HG03095 (cell line): ENCODE results near the gene FBXO46.
"Not testable (repeated sequence)": the region's sequence is repeated elsewhere in the genome, so short reads cannot be mapped to it uniquely, and the experiment has no call there.

Experiments used
- ATAC-seq: cut with Tn5 transposase; IDR thresholded peaks from one replicate; pipeline ENCODE4 v1.9.1; 2021; ENCODE audit warnings: moderate library complexity; ENCODE audit not compliant: unreplicated experiment

Gene FBXO46

DNA sequence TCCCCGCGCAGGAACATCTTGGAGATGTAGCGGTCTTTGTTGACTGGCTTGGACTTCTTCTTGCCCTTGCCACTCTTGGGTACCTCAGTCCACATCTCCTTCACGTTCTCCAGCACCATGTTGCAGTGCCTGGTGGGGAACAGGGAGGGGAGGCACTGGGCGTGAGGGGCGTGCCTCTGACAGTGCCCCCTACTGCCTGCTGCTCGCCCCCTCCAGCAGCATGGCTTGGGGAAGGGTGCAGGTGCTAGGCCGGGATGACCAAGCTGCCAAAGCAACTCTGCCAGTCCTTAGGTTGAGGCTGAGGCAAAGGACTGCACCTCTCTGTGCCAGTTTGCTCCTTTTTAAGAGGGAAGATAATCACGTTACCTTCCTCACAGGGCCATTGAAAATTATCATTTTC lies 43.1 kb downstream of the FBXO46 start:
- no peak for ATAC-seq

DNA sequence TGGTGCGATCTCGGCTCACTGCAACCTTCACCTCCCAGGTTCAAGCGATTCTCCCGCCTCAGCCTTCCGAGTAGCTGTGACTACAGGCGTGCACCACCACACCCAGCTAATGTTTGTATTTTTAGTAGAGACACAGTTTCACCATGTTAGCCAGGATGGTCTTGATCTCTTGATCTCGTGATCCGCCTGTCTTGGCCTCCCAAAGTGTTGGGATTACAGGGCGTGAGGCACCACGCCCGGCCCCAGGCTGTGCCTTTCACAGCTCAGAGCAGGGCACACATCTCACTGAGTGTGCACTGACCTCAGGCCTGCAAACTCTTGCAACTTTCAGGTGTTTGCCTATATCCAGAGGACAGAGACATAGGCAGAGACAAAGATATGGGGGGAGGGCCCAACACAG lies 45.7 kb downstream of the FBXO46 start:
- ATAC-seq: not testable (repeated sequence)

GRCh38 chr19:45682908-45683307 lies 47.8 kb downstream of the FBXO46 start:
- no peak for ATAC-seq

DNA sequence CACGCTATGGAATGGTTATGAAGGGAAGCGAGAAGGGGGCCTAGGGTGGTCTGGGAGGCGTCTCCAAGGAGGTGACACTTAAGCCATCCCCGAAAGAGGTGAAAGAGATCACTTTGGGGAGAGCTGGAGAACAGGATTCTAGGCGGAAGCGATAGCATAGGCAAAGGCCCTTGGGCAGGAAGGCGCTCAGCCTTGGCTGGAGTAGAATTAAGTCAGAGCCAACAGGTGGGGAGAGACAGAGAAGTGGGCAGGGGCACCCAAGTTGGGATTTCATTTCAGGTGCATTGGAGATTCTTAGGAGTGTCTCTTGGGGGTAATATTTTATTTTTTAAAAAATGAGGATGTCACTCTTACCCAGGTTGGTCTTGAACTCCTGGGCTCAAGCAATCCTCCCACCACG lies 48.6 kb downstream of the FBXO46 start:
- ATAC-seq: no peak

DNA sequence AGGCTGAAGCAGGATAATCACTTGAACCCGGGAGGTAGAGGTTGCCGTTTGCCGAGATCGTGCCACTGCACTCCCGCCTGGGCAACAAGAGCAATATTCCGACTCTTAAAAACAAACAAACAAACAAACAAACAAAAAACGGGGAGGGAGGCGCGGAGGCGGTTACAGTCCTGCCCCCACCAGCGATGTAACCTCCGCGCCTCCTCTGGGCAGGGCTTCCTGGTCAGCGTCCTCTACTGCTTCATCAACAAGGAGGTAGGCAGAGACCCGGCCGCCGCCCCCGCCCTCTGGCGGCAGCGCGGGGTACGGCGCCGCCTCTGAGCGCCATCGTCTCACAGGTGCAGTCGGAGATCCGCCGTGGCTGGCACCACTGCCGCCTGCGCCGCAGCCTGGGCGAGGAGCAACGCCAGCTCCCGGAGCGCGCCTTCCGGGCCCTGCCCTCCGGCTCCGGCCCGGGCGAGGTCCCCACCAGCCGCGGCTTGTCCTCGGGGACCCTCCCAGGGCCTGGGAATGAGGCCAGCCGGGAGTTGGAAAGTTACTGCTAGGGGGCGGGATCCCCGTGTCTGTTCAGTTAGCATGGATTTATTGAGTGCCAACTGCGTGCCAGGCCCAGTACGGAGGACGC lies 49.2 kb downstream of the FBXO46 start:
- no peak for ATAC-seq

- no peak for ATAC-seq
Observed at GRCh38 chr19:45677351-45678230, 53.1 kb downstream of the FBXO46 start.

- ATAC-seq: no peak
Observed at GRCh38 chr19:45676851-45677263, 53.8 kb downstream of the FBXO46 start.

- ATAC-seq: no peak
Observed at GRCh38 chr19:45674946-45675345, 55.8 kb downstream of the FBXO46 start.

GRCh38 chr19:45670670-45671453 lies 59.8 kb downstream of the FBXO46 start:
- no peak for ATAC-seq

DNA sequence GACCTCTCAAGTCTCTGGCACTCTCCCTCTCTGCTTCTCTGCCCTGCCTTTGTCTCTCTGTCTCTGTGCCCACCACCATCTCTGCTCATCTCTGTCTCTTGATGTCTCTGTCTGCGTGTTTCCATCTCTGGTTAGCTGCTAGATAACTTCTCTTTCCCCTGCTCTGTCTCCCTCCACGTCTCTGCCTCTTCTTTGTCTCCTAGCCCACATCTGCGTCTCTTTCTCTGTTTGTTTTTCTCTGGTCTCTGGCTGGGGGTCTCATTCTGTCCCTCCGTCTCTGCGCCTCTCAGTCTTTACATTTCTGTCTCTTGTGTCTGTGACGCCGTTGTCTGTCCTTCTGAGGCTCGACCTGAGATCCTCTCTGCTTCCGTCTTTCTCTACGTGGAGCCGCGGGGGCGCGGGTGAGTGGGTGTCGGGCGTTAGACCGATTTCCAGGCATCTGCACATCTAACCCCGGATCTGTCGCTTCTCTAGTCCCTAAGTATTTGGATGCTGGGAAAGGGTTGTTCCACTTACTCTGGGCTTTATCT lies 62.3 kb downstream of the FBXO46 start:
- no peak for ATAC-seq

- ATAC-seq: no peak
Observed at GRCh38 chr19:45667620-45668341, 62.9 kb downstream of the FBXO46 start, which contains the start of gene GIPR. GIPR (plus strand) TSS chr19:45668221; CDS start chr19:45669521, 1,300 bp downstream.

- no peak for ATAC-seq
Observed at GRCh38 chr19:45664575-45664974, 66.1 kb downstream of the FBXO46 start.

DNA sequence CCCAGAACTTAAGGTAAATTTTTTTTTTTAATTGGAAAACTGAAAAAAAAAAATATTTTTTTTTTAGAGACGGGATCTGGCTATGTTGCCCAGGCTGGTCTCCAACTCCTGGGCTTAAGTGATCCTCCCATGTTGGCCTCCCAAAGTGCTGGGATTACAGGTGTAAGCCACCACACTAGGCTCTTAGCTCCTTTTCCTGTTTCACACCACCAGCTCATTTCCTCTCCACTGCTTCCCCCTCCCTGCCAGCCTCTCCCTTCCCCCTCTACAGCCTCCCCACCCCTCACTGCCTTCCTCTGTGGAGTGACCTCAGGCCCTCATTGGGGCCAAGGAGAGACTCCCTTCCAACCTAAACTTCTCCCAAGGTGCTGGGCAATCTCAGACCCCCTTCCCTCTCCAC lies 66.9 kb downstream of the FBXO46 start:
- no peak for ATAC-seq

GRCh38 chr19:45660636-45661035 lies 70.1 kb downstream of the FBXO46 start:
- ATAC-seq: no peak
